NT2/D1 (cell line): ENCODE results near the gene MAGI1.

ENCODE experiments used
- YY1 ChIP-seq: IDR thresholded peaks from 2 replicates; pipeline ENCODE4 v1.6.1; 2011; ENCODE audit not compliant: insufficient read length, insufficient read depth
- ZNF274 ChIP-seq: IDR thresholded peaks from 2 replicates; pipeline ENCODE4 v1.6.1; 2011; ENCODE audit warnings: mild to moderate bottlenecking, low read depth, low read length

DNA sequence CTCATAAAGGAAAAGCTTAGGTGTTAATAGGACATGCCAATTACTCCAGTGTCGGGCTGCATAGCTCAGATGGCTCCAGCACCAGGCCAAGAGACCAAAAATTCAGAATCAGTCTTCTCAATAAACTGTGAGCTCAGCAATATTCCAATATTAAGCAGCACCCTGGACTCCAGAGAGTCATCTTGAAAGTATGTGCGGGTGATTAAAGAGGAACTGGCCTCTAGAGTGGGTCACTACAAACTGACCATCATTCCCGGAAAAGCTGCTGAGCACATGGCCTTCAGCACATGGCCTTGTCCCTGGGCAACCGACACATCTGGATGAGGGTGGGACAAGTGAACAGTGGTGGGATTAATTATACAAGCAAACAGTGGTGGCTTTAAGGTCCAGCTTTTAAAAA lies 59.0 kb downstream of the MAGI1 start:
- TF ChIP-seq YY1 = no peak
- no peak for TF ChIP-seq ZNF274
